BJ (cell line): ENCODE measurements around the gene MRPS6. TPM values are rescaled to one million over a fixed set of nuclear protein-coding genes. Genes with fewer than 3 reads are reported as not detected.

ENCODE experiments used
- CTCF ChIA-PET: fragments of 350-600 bp; formaldehyde crosslinking; extraction: SDS; loops from one replicate; lab custom pipeline; 2021; ENCODE audit warnings: antibody characterized with exemption, inconsistent platforms; lab: Yijun Ruan, JAX
- POLR2A ChIA-PET: fragments of 300-600 bp; sonication (Branson Sonifier 250); formaldehyde crosslinking; extraction: SDS; loops from one replicate; lab custom pipeline; 2021; ENCODE audit warnings: antibody characterized with exemption; lab: Charles Lee
- DNase-seq: peaks from one replicate; pipeline ENCODE4 v3.0.0-alpha.2; 2011; ENCODE audit warnings: low read depth
- H3K27me3 ChIP-seq: 2 replicates; pipeline ENCODE4 v1.6.0; 2011; ENCODE audit warnings: low read length; ENCODE audit not compliant: control insufficient read depth, insufficient read depth
- H3K36me3 ChIP-seq: 2 replicates; pipeline ENCODE4 v1.5.1; 2011; ENCODE audit warnings: low read length; ENCODE audit not compliant: control insufficient read depth, insufficient read depth
- H3K4me3 ChIP-seq: 2 replicates; pipeline ENCODE4 v1.5.1; 2011; ENCODE audit warnings: low read depth, mild to moderate bottlenecking, control low read depth, low read length
- polyA plus RNA-seq: library from polyadenylated mRNA; depleted of rRNA; stranded (reverse); fragments of >200 nt; gene quantifications from 2 replicates; pipeline ENCODE4 v1.2.3, GENCODE V29; 2011
- TF ChIP-seq, protein P1 (sequence below): IDR thresholded peaks from 2 replicates; pipeline ENCODE4 v1.5.1; 2011; ENCODE audit warnings: low read depth, mild to moderate bottlenecking, control low read depth, inconsistent platforms, low read length, moderate library complexity; ENCODE audit not compliant: insufficient read depth

The MRPS6 gene
- polyA plus RNA-seq, 1 experiment: 13.8 TPM

DNA sequence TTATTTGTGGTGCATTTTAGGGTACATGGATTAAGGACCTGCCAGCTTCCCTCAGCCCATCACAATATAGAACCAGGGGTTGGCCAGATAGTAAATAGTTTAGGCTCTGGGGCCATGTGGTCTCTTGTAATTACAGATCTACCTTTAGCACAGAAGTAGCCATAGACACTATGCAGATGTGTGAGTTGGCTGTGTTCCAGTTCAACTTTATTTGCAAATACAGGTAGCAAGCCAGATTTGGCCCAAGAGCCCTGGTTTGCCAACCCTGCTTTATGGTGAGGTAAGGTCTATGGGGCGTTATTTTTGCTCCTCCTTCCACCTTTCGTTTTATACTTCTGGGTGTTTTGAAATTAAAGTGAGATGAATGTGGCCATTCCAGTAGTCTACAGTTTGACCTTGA is 48.7 kb downstream of the MRPS6 start:
- Histone ChIP-seq H3K27me3 (no peaks in the 10 kb centered on the region), H3K36me3 (0 out of 2 replicates have a peak, but pooled peaks cover 1% of the 10 kb centered on the region), H3K4me3 (no peak overlapping the region)
- ChIA-PET POLR2A (interaction anchor here (0.7 kb wide), 1 partner anchor 170 kb away, joined by 4 read pairs; no protein-coding TSS in a partner anchor), CTCF (interaction anchor here (0.7 to 1.0 kb wide), 2 partner anchors 85 to 122 kb away, joined by 3 read pairs; no protein-coding TSS in a partner anchor)
- DNase-seq: no peak
- TF ChIP-seq, protein P1, sequence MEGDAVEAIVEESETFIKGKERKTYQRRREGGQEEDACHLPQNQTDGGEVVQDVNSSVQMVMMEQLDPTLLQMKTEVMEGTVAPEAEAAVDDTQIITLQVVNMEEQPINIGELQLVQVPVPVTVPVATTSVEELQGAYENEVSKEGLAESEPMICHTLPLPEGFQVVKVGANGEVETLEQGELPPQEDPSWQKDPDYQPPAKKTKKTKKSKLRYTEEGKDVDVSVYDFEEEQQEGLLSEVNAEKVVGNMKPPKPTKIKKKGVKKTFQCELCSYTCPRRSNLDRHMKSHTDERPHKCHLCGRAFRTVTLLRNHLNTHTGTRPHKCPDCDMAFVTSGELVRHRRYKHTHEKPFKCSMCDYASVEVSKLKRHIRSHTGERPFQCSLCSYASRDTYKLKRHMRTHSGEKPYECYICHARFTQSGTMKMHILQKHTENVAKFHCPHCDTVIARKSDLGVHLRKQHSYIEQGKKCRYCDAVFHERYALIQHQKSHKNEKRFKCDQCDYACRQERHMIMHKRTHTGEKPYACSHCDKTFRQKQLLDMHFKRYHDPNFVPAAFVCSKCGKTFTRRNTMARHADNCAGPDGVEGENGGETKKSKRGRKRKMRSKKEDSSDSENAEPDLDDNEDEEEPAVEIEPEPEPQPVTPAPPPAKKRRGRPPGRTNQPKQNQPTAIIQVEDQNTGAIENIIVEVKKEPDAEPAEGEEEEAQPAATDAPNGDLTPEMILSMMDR: no peak

DNA sequence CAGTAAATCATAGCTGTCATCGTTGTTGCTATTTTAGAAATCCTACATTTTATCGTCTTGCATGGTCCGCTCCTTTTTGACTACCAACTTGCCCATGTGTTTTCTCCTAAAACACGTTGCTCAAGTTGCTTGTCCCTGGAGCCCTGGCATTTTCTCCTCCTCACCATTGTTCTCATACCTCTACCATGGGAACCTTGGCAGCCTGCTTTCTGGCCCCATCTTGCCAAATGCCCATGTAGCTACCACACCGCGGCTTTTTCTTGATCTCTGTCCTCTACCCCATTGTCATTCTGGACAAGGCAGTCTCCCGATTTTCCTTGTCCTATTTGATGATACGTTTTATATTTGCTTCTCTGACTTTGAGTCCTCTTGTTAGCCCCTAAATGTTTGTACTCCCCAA is 50.2 kb downstream of the MRPS6 start:
- 0 out of 2 replicates have a peak, but pooled peaks cover 1% of the 10 kb centered on the region for H3K36me3 ChIP-seq
- H3K4me3 ChIP-seq: no peak overlapping the region
- no peak for DNase-seq
- ChIA-PET POLR2A (interaction anchor here (0.5 kb wide), 1 partner anchor 22 kb away, joined by 3 read pairs; no protein-coding TSS in a partner anchor), CTCF (interaction anchor here (1.0 to 1.4 kb wide), 2 partner anchors 9 to 200 kb away, joined by 3 to 4 read pairs; no protein-coding TSS in a partner anchor)
- H3K27me3 ChIP-seq: no peaks in the 10 kb centered on the region
- TF ChIP-seq, protein P1: no peak

DNA sequence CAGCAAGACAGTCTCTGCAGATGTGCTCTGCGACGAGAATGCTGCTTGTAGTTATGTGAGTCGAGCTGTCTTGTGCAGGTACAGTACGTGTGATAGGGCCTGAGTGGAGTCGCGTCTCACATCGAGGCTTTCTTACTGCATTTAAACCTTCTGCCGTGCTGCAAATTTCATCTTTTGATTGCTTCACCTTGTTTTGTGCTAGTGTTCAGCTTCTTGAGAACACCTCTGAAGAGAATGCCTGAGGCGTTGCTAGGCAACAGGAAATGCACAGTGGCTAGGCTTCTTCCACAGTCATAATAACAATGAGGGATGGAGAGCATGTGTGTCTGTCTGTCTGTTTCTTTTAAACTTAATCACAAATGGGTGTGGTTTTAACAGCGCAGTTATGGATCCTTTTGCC is 52.9 kb downstream of the MRPS6 start:
- TF ChIP-seq, protein P1: no peak
- POLR2A ChIA-PET: no interaction called here
- Histone ChIP-seq H3K27me3 (no peaks in the 10 kb centered on the region), H3K4me3 (no peak overlapping the region), H3K36me3 (0 out of 2 replicates have a peak, but pooled peaks cover 1% of the 10 kb centered on the region)
- CTCF ChIA-PET: interaction anchor here (1.5 kb wide), 1 partner anchor 203 kb away, joined by 3 read pairs; no protein-coding TSS in a partner anchor
- peak; percentile 37 for DNase-seq

DNA sequence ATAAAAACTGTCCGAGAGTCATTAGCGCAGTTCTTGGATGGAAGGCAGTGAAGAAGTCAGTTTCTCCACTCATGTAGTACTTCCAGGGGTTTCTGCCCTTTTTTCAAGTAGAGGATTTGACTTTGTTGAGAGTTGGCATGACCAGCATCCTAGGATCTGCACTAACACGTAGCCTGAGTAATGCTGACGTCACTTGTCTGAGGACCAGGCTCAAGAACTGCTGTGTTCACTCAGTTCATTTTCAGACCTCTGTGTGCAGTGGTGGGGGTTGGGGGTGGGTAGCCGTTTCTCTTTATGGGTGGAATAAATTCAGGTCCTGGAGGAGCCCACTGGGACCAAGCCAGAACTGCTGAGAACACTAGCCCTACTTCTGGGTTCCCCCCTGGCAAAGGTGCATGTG is 53.3 kb downstream of the MRPS6 start:
- H3K4me3 ChIP-seq: no peak overlapping the region
- no peak for DNase-seq
- POLR2A ChIA-PET: no interaction called here
- CTCF ChIA-PET: no interaction called here
- H3K36me3 ChIP-seq: 0 out of 2 replicates have a peak, but pooled peaks cover 1% of the 10 kb centered on the region
- TF ChIP-seq, protein P1: no peak
- H3K27me3 ChIP-seq: no peaks in the 10 kb centered on the region

DNA sequence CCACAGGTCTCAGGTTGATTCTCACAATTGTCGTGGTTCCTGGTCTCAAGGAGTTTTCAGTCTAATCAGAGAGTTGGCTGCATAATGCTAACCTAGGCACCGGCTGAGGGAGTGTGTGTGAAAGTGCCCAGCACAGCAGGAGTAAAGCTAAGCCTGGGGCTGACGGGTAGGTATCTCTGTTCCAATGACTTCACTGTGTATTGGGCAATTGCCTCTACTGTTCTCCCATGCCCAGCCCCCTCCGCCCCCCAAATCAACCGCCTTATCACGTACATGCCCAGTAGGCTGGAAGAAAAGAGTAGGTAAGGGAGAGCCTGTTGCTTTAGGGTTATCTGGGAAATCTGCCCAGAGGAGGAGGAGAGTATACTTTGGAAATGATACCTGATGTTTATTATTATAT is 54.7 kb downstream of the MRPS6 start:
- H3K36me3 ChIP-seq: 0 out of 2 replicates have a peak, but pooled peaks cover 1% of the 10 kb centered on the region
- TF ChIP-seq, protein P1: no peak
- CTCF ChIA-PET: interaction anchor here (0.7 to 1.8 kb wide), 5 partner anchors 15 to 204 kb away, joined by 3 to 7 read pairs (median 5); no protein-coding TSS in a partner anchor
- POLR2A ChIA-PET: no interaction called here
- no peaks in the 10 kb centered on the region for H3K27me3 ChIP-seq
- DNase-seq: no peak
- H3K4me3 ChIP-seq: no peak overlapping the region
